ENCODE results near the gene UST. TPM values are rescaled to one million over a fixed set of nuclear protein-coding genes. Genes with fewer than 3 reads are reported as not detected.

Gene UST
- total RNA-seq, 1 donor from 2014 or later = 23.2 TPM

GRCh38 chr6:148864941-148865340, 118.1 kb downstream of the UST start:
- Mint-ChIP-seq H3K27me3 (ENCODE audit: unreplicated experiment) (peaks cover 2% of the 10 kb centered on the region), H3K36me3 (ENCODE audit: low read depth, unreplicated experiment) (peaks cover 4% of the 10 kb centered on the region), H3K4me1 (ENCODE audit: unreplicated experiment) (peaks cover 12% of the 10 kb centered on the region), H3K4me3 (ENCODE audit: unreplicated experiment) (no peak overlapping the region), H3K9me3 (ENCODE audit: unreplicated experiment) (no peaks in the 10 kb centered on the region), H3K27ac (ENCODE audit: unreplicated experiment) (no peak overlapping the region)
- DNase-seq (ENCODE audit: low spot score) = no peak
- TF ChIP-seq CTCF (IDR thresholded peaks at IDR 0.05; ENCODE audit: unreplicated experiment) = no peak

- Mint-ChIP-seq H3K36me3 (ENCODE audit: low read depth, unreplicated experiment) (peaks cover 4% of the 10 kb centered on the region), H3K4me1 (ENCODE audit: unreplicated experiment) (peaks cover 20% of the 10 kb centered on the region), H3K27me3 (ENCODE audit: unreplicated experiment) (peaks cover 5% of the 10 kb centered on the region), H3K9me3 (ENCODE audit: unreplicated experiment) (no peaks in the 10 kb centered on the region), H3K27ac (ENCODE audit: unreplicated experiment) (no peak overlapping the region), H3K4me3 (ENCODE audit: unreplicated experiment) (no peak overlapping the region)
- DNase-seq (ENCODE audit: low spot score) = no peak
- TF ChIP-seq CTCF (IDR thresholded peaks at IDR 0.05; ENCODE audit: unreplicated experiment) = no peak
These were observed 119.9 kb downstream of the UST start for GRCh38 chr6:148866657-148867268.

GRCh38 chr6:148867862-148868261, 121.0 kb downstream of the UST start:
- H3K27ac Mint-ChIP-seq (ENCODE audit: unreplicated experiment) = no peak overlapping the region

GRCh38 chr6:148868314-148868713, 121.5 kb downstream of the UST start:
- Mint-ChIP-seq H3K4me1 (ENCODE audit: unreplicated experiment) (peaks cover 17% of the 10 kb centered on the region), H3K4me3 (ENCODE audit: unreplicated experiment) (no peak overlapping the region)

More at GRCh38 chr6:148867862-148868261, 121.0 kb downstream of the UST start:
- H3K27me3 Mint-ChIP-seq (ENCODE audit: unreplicated experiment) = peaks cover 5% of the 10 kb centered on the region
- no peak for TF ChIP-seq CTCF (IDR thresholded peaks at IDR 0.05; ENCODE audit: unreplicated experiment)
- no peak for DNase-seq (ENCODE audit: low spot score)
- no peaks in the 10 kb centered on the region for H3K9me3 Mint-ChIP-seq (ENCODE audit: unreplicated experiment)
- peaks cover 18% of the 10 kb centered on the region for H3K4me1 Mint-ChIP-seq (ENCODE audit: unreplicated experiment)
- H3K4me3 Mint-ChIP-seq (ENCODE audit: unreplicated experiment) = no peak overlapping the region
- H3K36me3 Mint-ChIP-seq (ENCODE audit: low read depth, unreplicated experiment) = peaks cover 4% of the 10 kb centered on the region

More at GRCh38 chr6:148868314-148868713, 121.5 kb downstream of the UST start:
- H3K9me3 Mint-ChIP-seq (ENCODE audit: unreplicated experiment) = no peaks in the 10 kb centered on the region
- H3K27ac Mint-ChIP-seq (ENCODE audit: unreplicated experiment) = no peak overlapping the region
- TF ChIP-seq CTCF (IDR thresholded peaks at IDR 0.05; ENCODE audit: unreplicated experiment) = no peak
- DNase-seq (ENCODE audit: low spot score) = no peak
- peaks cover 5% of the 10 kb centered on the region for H3K27me3 Mint-ChIP-seq (ENCODE audit: unreplicated experiment)
- H3K36me3 Mint-ChIP-seq (ENCODE audit: low read depth, unreplicated experiment) = peaks cover 4% of the 10 kb centered on the region
